GM18861 (cell line): ENCODE results near the gene CERS4.
"Not testable (repeated sequence)": the region's sequence is repeated elsewhere in the genome, so short reads cannot be mapped to it uniquely, and the experiment has no call there.

Experiments
- ATAC-seq: cut with Tn5 transposase; IDR thresholded peaks from one replicate; pipeline ENCODE4 v1.9.1; 2021; ENCODE audit not compliant: unreplicated experiment

CERS4 gene

GRCh38 chr19:8209462-8210378, 550 bp downstream of the CERS4 start:
- peak; percentile 59 for ATAC-seq

- no peak for ATAC-seq
Observed at GRCh38 chr19:8210421-8211101, 1.4 kb downstream of the CERS4 start.

- ATAC-seq = no peak
Observed at GRCh38 chr19:8212212-8212611, 3.0 kb downstream of the CERS4 start.

- ATAC-seq = no peak
Observed at GRCh38 chr19:8212916-8213315, 3.7 kb downstream of the CERS4 start.

GRCh38 chr19:8213827-8214672, 4.9 kb downstream of the CERS4 start:
- ATAC-seq = no peak

GRCh38 chr19:8214802-8215201, 5.6 kb downstream of the CERS4 start:
- ATAC-seq = no peak

GRCh38 chr19:8215783-8216182, 6.6 kb downstream of the CERS4 start:
- no peak for ATAC-seq

- ATAC-seq = no peak
Observed at GRCh38 chr19:8216357-8216756, 7.2 kb downstream of the CERS4 start.

- not testable (repeated sequence) for ATAC-seq
Observed at GRCh38 chr19:8218127-8218526, 9.0 kb downstream of the CERS4 start.

- no peak for ATAC-seq
Observed at GRCh38 chr19:8220481-8220880, 11.3 kb downstream of the CERS4 start.

- ATAC-seq = no peak
Observed at GRCh38 chr19:8221161-8221560, 12.0 kb downstream of the CERS4 start.

GRCh38 chr19:8223442-8223841, 14.3 kb downstream of the CERS4 start:
- ATAC-seq = not testable (repeated sequence)

- no peak for ATAC-seq
Observed at GRCh38 chr19:8224394-8225145, 15.4 kb downstream of the CERS4 start.

GRCh38 chr19:8231073-8231604, 22.0 kb downstream of the CERS4 start:
- no peak for ATAC-seq

GRCh38 chr19:8233370-8233769, 24.2 kb downstream of the CERS4 start:
- ATAC-seq = no peak

GRCh38 chr19:8237026-8237425, 27.9 kb downstream of the CERS4 start:
- ATAC-seq = no peak

- ATAC-seq = no peak
Observed at GRCh38 chr19:8238251-8238650, 29.1 kb downstream of the CERS4 start.

- peak; percentile 13 for ATAC-seq
Observed at GRCh38 chr19:8239528-8240273, 30.5 kb downstream of the CERS4 start.
